Uterus (tissue), 2 donors: Measurements from ENCODE around the gene ZMIZ2.

Experiments
- CTCF ChIP-seq, 4 experiments: fragments of 200-600 bp in 2 of 4; fragments of 450-650 bp in 2 of 4; sonication (generic) in 2 of 4; IDR thresholded peaks; one replicate each; pipeline ENCODE4 v1.5.1; 2016 to 2019; ENCODE audit warnings: antibody characterized with exemption in 4 of 4, mild to moderate bottlenecking in 2 of 4, moderate library complexity in 1 of 4
- POLR2A ChIP-seq, 2 donors: fragments of 450-650 bp; IDR thresholded peaks; one replicate each; pipeline ENCODE4 v1.6.1; 2016; ENCODE audit warnings: antibody characterized with exemption in 2 of 2, mild to moderate bottlenecking in 1 of 2, moderate library complexity in 1 of 2

GRCh38 chr7:44769776-44770294 is 21.2 kb downstream of the ZMIZ2 start:
- no peak for TF ChIP-seq CTCF (IDR thresholded peaks at IDR 0.05)
- TF ChIP-seq POLR2A (IDR thresholded peaks at IDR 0.05) = no peak
